ENCODE measurements around the gene JPT2.

- TF ChIP-seq CTCF (tag by site-specific recombination; IDR thresholded peaks at IDR 0.05) = no peak
- no peak for TF ChIP-seq HOXC10 (CRISPR knock-in tag; IDR thresholded peaks at IDR 0.05)
- TF ChIP-seq ZNF704 (tag by site-specific recombination; IDR thresholded peaks at IDR 0.05) = no peak
- TF ChIP-seq ZBTB11 (tag by site-specific recombination; conservative IDR thresholded peaks at IDR 0.05; ENCODE audit: low read depth) = no peak
- no peak for TF ChIP-seq WT1 (tag by site-specific recombination; IDR thresholded peaks at IDR 0.05)
- TF ChIP-seq ZBTB10 (tag by site-specific recombination; IDR thresholded peaks at IDR 0.05) = no peak
- TF ChIP-seq PRDM10 (tag by site-specific recombination; IDR thresholded peaks at IDR 0.05) = no peak
- no peak for TF ChIP-seq ZNF24 (tag by site-specific recombination; IDR thresholded peaks at IDR 0.05)
- TF ChIP-seq ZNF501 (tag by site-specific recombination; IDR thresholded peaks at IDR 0.05) = no peak
- TF ChIP-seq ZNF26 (tag by site-specific recombination; IDR thresholded peaks at IDR 0.05) = no peak
- no peak for TF ChIP-seq ZNF571 (tag by site-specific recombination; IDR thresholded peaks at IDR 0.05)
Observed at GRCh38 chr16:1640261-1640941, 37.7 kb upstream of the JPT2 start.
